BJ (cell line): ENCODE measurements around the gene PHACTR1. TPM values are rescaled to one million over a fixed set of nuclear protein-coding genes. Genes with fewer than 3 reads are reported as not detected.

Experiments
- CTCF ChIA-PET: fragments of 350-600 bp; formaldehyde crosslinking; extraction: SDS; loops from one replicate; lab custom pipeline; 2021; ENCODE audit warnings: antibody characterized with exemption, inconsistent platforms; lab: Yijun Ruan, JAX
- POLR2A ChIA-PET: fragments of 300-600 bp; sonication (Branson Sonifier 250); formaldehyde crosslinking; extraction: SDS; loops from one replicate; lab custom pipeline; 2021; ENCODE audit warnings: antibody characterized with exemption; lab: Charles Lee
- DNase-seq: peaks from one replicate; pipeline ENCODE4 v3.0.0-alpha.2; 2011; ENCODE audit warnings: low read depth
- H3K27me3 ChIP-seq: 2 replicates; pipeline ENCODE4 v1.6.0; 2011; ENCODE audit warnings: low read length; ENCODE audit not compliant: control insufficient read depth, insufficient read depth
- H3K36me3 ChIP-seq: 2 replicates; pipeline ENCODE4 v1.5.1; 2011; ENCODE audit warnings: low read length; ENCODE audit not compliant: control insufficient read depth, insufficient read depth
- H3K4me3 ChIP-seq: 2 replicates; pipeline ENCODE4 v1.5.1; 2011; ENCODE audit warnings: low read depth, mild to moderate bottlenecking, control low read depth, low read length
- CTCF ChIP-seq: IDR thresholded peaks from 2 replicates; pipeline ENCODE4 v1.5.1; 2011; ENCODE audit warnings: low read depth, mild to moderate bottlenecking, control low read depth, inconsistent platforms, low read length, moderate library complexity; ENCODE audit not compliant: insufficient read depth
- polyA plus RNA-seq: library from polyadenylated mRNA; depleted of rRNA; stranded (reverse); fragments of >200 nt; gene quantifications from 2 replicates; pipeline ENCODE4 v1.2.3, GENCODE V29; 2011

Gene PHACTR1
- polyA plus RNA-seq, 1 experiment: 0.40 TPM

DNA sequence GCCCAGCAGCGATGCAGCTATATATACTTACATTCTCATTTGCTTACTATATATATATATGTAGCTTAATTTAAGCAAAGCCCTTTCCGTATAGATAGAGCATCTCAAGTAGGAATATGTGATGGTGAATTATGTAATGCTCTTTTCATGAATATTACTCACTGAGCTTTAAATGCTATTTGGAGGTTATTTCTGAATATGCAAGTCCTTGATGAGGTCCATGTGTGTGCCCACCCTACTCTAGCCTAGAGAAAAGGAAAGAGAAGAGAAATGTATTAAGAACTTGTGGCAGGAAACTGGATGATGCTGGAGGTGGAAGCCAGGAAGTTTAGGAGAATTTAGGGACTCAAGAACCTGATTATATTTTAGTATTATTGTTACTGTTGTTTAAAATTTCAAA is 63.2 kb downstream of the PHACTR1 start:
- TF ChIP-seq CTCF: no peak
- no peaks in the 10 kb centered on the region for H3K36me3 ChIP-seq
- no peak for DNase-seq
- ChIA-PET POLR2A (no interaction called here), CTCF (interaction anchor here (0.6 to 1.1 kb wide), 2 partner anchors 142 to 1900 kb away, joined by 3 to 4 read pairs; no protein-coding TSS in a partner anchor)
- no peaks in the 10 kb centered on the region for H3K27me3 ChIP-seq
- no peak overlapping the region for H3K4me3 ChIP-seq

- DNase-seq: no peak
- POLR2A ChIA-PET: no interaction called here
These were observed 65.6 kb downstream of the PHACTR1 start for GRCh38 chr6:12782136-12782535.

DNA sequence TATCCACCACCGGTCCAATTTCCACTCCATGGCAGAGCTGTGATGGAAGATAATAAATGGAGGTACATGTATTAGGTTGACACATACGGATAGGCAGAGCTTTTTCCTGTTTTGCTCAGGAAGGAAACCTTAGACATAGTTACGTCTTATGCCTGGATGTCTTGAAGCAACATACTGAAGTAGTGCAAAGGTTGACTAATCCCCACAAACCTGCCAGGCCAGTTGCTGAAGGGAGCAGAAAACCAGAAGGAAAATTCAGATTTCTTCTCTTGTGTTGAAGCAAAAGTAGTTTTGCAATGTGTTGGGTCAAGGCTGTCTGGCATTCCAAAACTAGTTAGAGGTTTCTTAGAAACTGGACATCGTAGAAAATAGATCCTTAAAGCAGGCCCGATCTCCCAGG is 68.7 kb downstream of the PHACTR1 start:
- DNase-seq: no peak
- Histone ChIP-seq H3K4me3 (no peak overlapping the region), H3K27me3 (no peaks in the 10 kb centered on the region), H3K36me3 (no peaks in the 10 kb centered on the region)
- no peak for TF ChIP-seq CTCF
- POLR2A ChIA-PET: no interaction called here
- CTCF ChIA-PET: interaction anchor here (1.2 kb wide), 1 partner anchor 9 kb away, joined by 3 read pairs; no protein-coding TSS in a partner anchor

More at GRCh38 chr6:12782136-12782535, 65.6 kb downstream of the PHACTR1 start:
- Histone ChIP-seq H3K4me3 (no peak overlapping the region), H3K27me3 (no peaks in the 10 kb centered on the region), H3K36me3 (no peaks in the 10 kb centered on the region)
- CTCF ChIA-PET: no interaction called here
- no peak for TF ChIP-seq CTCF

DNA sequence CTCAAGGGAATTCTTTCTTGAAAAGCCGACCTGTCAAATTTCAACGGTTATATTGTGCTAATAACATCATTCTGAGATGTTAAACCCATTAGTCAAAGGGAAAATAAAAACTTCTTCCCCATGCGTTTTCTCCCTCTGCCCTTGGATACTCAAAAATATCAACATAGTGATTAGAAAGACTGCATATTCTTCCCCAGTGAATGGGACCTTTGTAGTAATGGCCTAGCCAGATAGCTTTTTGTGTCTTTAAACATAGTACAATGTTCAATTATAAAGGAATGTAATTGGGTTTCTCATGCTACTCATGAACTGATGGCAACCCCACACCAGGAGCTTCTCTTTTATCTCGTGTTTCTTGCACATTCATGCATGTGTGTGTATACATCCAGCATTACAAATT is 69.4 kb downstream of the PHACTR1 start:
- no peak overlapping the region for H3K4me3 ChIP-seq
- H3K27me3 ChIP-seq: no peaks in the 10 kb centered on the region
- CTCF ChIA-PET: interaction anchor here (0.9 to 1.2 kb wide), 3 partner anchors 9 to 18 kb away, joined by 3 read pairs; no protein-coding TSS in a partner anchor
- POLR2A ChIA-PET: no interaction called here
- no peak for TF ChIP-seq CTCF
- H3K36me3 ChIP-seq: no peaks in the 10 kb centered on the region
- DNase-seq: no peak

DNA sequence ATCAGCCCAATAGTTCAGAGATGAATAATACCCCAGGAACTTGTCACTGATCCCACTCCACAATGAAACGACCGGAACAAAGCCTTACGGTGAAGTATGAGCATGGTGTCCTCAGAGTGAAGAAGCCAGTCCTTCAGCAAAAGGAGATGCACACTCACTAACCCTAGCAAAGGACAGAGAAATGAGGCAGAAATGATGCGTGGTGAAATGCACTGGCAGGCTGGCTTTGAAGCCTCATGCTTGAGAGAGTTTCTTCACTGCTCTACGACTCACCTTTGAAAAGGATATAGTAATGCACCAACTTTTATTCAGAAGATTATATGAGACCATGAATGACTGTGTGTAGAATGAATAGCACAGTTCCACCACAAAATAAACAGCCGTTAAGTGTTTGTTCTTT is 74.8 kb downstream of the PHACTR1 start:
- Histone ChIP-seq H3K4me3 (no peak overlapping the region), H3K27me3 (no peaks in the 10 kb centered on the region), H3K36me3 (no peaks in the 10 kb centered on the region)
- POLR2A ChIA-PET: no interaction called here
- CTCF ChIA-PET: no interaction called here
- no peak for DNase-seq
- no peak for TF ChIP-seq CTCF
